Astrocyte (in vitro differentiated cells and primary cell): ENCODE results near the gene ITM2A.

Source experiments
- CTCF ChIP-seq: IDR thresholded peaks from 2 replicates; pipeline ENCODE4 v1.5.1; 2011; ENCODE audit warnings: low read depth, mild to moderate bottlenecking, inconsistent platforms, low read length, moderate library complexity; ENCODE audit not compliant: insufficient read depth
- EZH2 ChIP-seq: IDR thresholded peaks from 2 replicates; pipeline ENCODE4 v1.6.1; 2012; ENCODE audit warnings: mild to moderate bottlenecking, low read length, inconsistent platforms; ENCODE audit not compliant: insufficient read depth

- TF ChIP-seq CTCF (no peak), EZH2 (no peak)
Measured at GRCh38 chrX:79330022-79330421, 37.1 kb downstream of the ITM2A start.
